Endothelial cell of umbilical vein (primary cell): ENCODE results near the gene TMEM207. TPM values are rescaled to one million over a fixed set of nuclear protein-coding genes. Genes with fewer than 3 reads are reported as not detected.

Experiments
- BruUV-seq: library from RNA; stranded (reverse); fragments of 400-500 nt; replicated peaks from 2 replicates; lab custom pipeline; 2021; lab: Mats Ljungman, UMichigan
- CTCF ChIA-PET: fragments of 300-600, 350-600 bp; sonication (Branson Sonifier 250); formaldehyde crosslinking; loops from one replicate; lab custom pipeline; 2021; ENCODE audit warnings: antibody characterized with exemption, inconsistent platforms; lab: Charles Lee
- POLR2A ChIA-PET: fragments of 300-600, 350-600 bp; sonication (Branson Sonifier 250); formaldehyde crosslinking; loops from one replicate; lab custom pipeline; 2021; ENCODE audit warnings: antibody characterized with exemption, inconsistent platforms; lab: Charles Lee
- DNase-seq: peaks from one replicate; pipeline ENCODE4 v3.0.0-alpha.2; 2011; ENCODE audit warnings: low read depth, low spot score
- FAIRE-seq: peaks from 2 replicates; lab custom pipeline; 2011; peaks lifted over from hg19 to GRCh38; lab: Jason Lieb, UNC
- H2AFZ ChIP-seq: 2 replicates; pipeline ENCODE4 v1.6.0; 2012; ENCODE audit warnings: low read depth, low read length, control low read depth, inconsistent platforms
- H3K27ac ChIP-seq: 2 replicates; pipeline ENCODE4 v1.5.1; 2011; ENCODE audit warnings: low read depth, mild to moderate bottlenecking, control low read depth, low read length, moderate library complexity; ENCODE audit not compliant: insufficient read depth
- H3K27me3 ChIP-seq, 2 experiments: 2 replicates each; pipeline versions ENCODE4 v1.6.0 to v1.6.1; 2011; ENCODE audit warnings: low read length in 2 of 2, mixed read lengths in 1 of 2; ENCODE audit not compliant: control insufficient read depth in 2 of 2, insufficient read depth in 2 of 2
- H3K36me3 ChIP-seq, 2 experiments: 2 replicates in 1 of 2; 3 replicates in 1 of 2; pipeline ENCODE4 v1.5.1; 2011; ENCODE audit warnings: low read length in 2 of 2, mild to moderate bottlenecking in 1 of 2, moderate library complexity in 1 of 2; ENCODE audit not compliant: control insufficient read depth in 2 of 2, insufficient read depth in 2 of 2; ENCODE audit errors: extremely low read depth in 1 of 2
- H3K4me1 ChIP-seq: 3 replicates; pipeline ENCODE4 v1.5.1; 2011; ENCODE audit warnings: mild to moderate bottlenecking, low read length; ENCODE audit not compliant: control insufficient read depth, insufficient read depth; ENCODE audit errors: extremely low read depth
- H3K4me2 ChIP-seq: 2 replicates; pipeline ENCODE4 v1.6.1; 2011; ENCODE audit warnings: low read length, control low read depth, mixed read lengths; ENCODE audit not compliant: insufficient read depth
- H3K4me3 ChIP-seq, 3 experiments: fragments of 200-600 bp in 1 of 3; sonication (generic), shearing (Covaris generic) in 1 of 3; replicated peaks in 1 of 3; 2 replicates each; pipeline ENCODE4 v1.5.1; 2011 to 2016; ENCODE audit warnings: control low read depth in 3 of 3, low read length in 3 of 3, mild to moderate bottlenecking in 2 of 3, inconsistent platforms in 1 of 3, low read depth in 1 of 3, moderate library complexity in 1 of 3; ENCODE audit not compliant: insufficient read depth in 1 of 3
- H3K79me2 ChIP-seq: 2 replicates; pipeline ENCODE4 v1.6.0; 2012; ENCODE audit warnings: low read length, inconsistent platforms; ENCODE audit not compliant: control insufficient read depth, insufficient read depth
- H3K9ac ChIP-seq: replicated peaks from 2 replicates; pipeline ENCODE3; 2011; ENCODE audit warnings: low read length, control low read depth; ENCODE audit not compliant: insufficient read depth; ENCODE audit errors: extremely low read depth
- H3K9me1 ChIP-seq: replicated peaks from 3 replicates; pipeline ENCODE4 v1.6.0; 2011; ENCODE audit warnings: mild to moderate bottlenecking, low read length; ENCODE audit not compliant: control insufficient read depth, insufficient read depth; ENCODE audit errors: extremely low read depth
- H3K9me3 ChIP-seq: replicated peaks from 2 replicates; pipeline ENCODE4 v1.5.1; 2012; ENCODE audit warnings: low read length, inconsistent platforms; ENCODE audit not compliant: control insufficient read depth, insufficient read depth
- H4K20me1 ChIP-seq: replicated peaks from 2 replicates; pipeline ENCODE3; 2011; ENCODE audit warnings: mild to moderate bottlenecking, low read length; ENCODE audit not compliant: control insufficient read depth, insufficient read depth; ENCODE audit errors: extremely low read depth
- CTCF ChIP-seq, 2 donors: IDR thresholded peaks; 1 replicate in 1 of 2; 2 replicates in 1 of 2; pipeline ENCODE4 v1.5.1; 2011; ENCODE audit warnings: low read length in 2 of 2, mild to moderate bottlenecking in 2 of 2, moderate library complexity in 2 of 2, control low read depth in 1 of 2, inconsistent platforms in 1 of 2, low read depth in 1 of 2; ENCODE audit not compliant: insufficient read depth in 1 of 2; ENCODE audit errors: extremely low read depth in 1 of 2
- EZH2 ChIP-seq: IDR thresholded peaks from 2 replicates; pipeline ENCODE4 v1.6.1; 2012; ENCODE audit warnings: borderline replicate concordance, low read depth, mild to moderate bottlenecking, moderate library complexity, low read length, inconsistent platforms; ENCODE audit not compliant: severe bottlenecking
- FOS ChIP-seq: IDR thresholded peaks from 2 replicates; pipeline ENCODE4 v1.6.1; 2011; ENCODE audit warnings: mild to moderate bottlenecking, low read length, moderate library complexity, borderline replicate concordance; ENCODE audit not compliant: insufficient read depth
- GATA2 ChIP-seq: IDR thresholded peaks from 2 replicates; pipeline ENCODE4 v1.7.0; 2011; ENCODE audit warnings: low read depth, mild to moderate bottlenecking, moderate library complexity, mixed read lengths, low read length; ENCODE audit not compliant: insufficient read length, insufficient read depth
- JUN ChIP-seq: IDR thresholded peaks from 2 replicates; pipeline ENCODE4 v1.6.1; 2011; ENCODE audit warnings: borderline replicate concordance, low read depth; ENCODE audit not compliant: insufficient read length, insufficient read depth
- MAX ChIP-seq: IDR thresholded peaks from 2 replicates; pipeline ENCODE4 v1.6.1; 2011; ENCODE audit not compliant: insufficient read depth, insufficient read length
- MYC ChIP-seq: IDR thresholded peaks from one replicate; pipeline ENCODE4 v1.6.1; 2011; ENCODE audit warnings: mild to moderate bottlenecking, low read depth, low read length
- POLR2A ChIP-seq: IDR thresholded peaks from 2 replicates; pipeline ENCODE4 v1.6.1; 2012; ENCODE audit warnings: low read depth, mild to moderate bottlenecking, control low read depth, low read length
- POLR2AphosphoS5 ChIP-seq: IDR thresholded peaks from 2 replicates; pipeline ENCODE4 v1.6.1; 2012; ENCODE audit warnings: low read depth, mild to moderate bottlenecking, control low read depth, low read length, moderate library complexity; ENCODE audit not compliant: insufficient read depth
- dilution Hi-C: fragments of 300-500 bp; cut with MboI; formaldehyde crosslinking; loops from one replicate; pipeline ENCODE4 v1.15.0; 2019; ENCODE audit warnings: low sequenced_read_pairs; ENCODE audit not compliant: extremely low pct_ligation_motif_present
- intact Hi-C: fragments of 100-400 bp; cut with micrococcal nuclease; formaldehyde crosslinking; loops from one replicate; pipeline ENCODE4 v1.10.0; 2022
- polyA plus RNA-seq, 4 experiments: library from polyadenylated mRNA; depleted of rRNA in 3 of 4; stranded (reverse) in 3 of 4; unstranded in 1 of 4; fragments of >200 nt; gene quantifications; 2 replicates each; pipeline versions ENCODE4 v1.2.1 to v1.2.3, GENCODE V29; 2011 to 2012; ENCODE audit warnings: missing spikeins in 1 of 4
- total RNA-seq: library from RNA; stranded (reverse); gene quantifications from 2 replicates; pipeline ENCODE4 v1.2.3, GENCODE V29; 2021

The TMEM207 gene
- total and polyA plus RNA-seq, 2 donors (not counting 3 experiments of a cell fraction or from before 2014, with no cell fraction given): not detected

GRCh38 chr3:190404715-190405114, 45.0 kb downstream of the TMEM207 start:
- Histone ChIP-seq H4K20me1 (no peaks in the 10 kb centered on the region), H3K27ac (no peak overlapping the region), H3K4me1 (peaks cover 13% of the 10 kb centered on the region), H2AFZ (no peak overlapping the region), H3K9me1 (no peaks in the 10 kb centered on the region), H3K27me3 (no peaks in the 10 kb centered on the region), H3K4me2 (no peak overlapping the region), H3K36me3 (no peaks in the 10 kb centered on the region), H3K4me3 (no peak overlapping the region), H3K79me2 (no peaks in the 10 kb centered on the region), H3K9me3 (no peaks in the 10 kb centered on the region), H3K9ac (no peak overlapping the region)
- TF ChIP-seq CTCF (IDR thresholded peaks at IDR 0.05; ENCODE audit: extremely low read depth in 1 of 2, insufficient read depth in 1 of 2, low read depth in 1 of 2, low read length in 2 of 2): no peak
- TF ChIP-seq POLR2A: no peak
- TF ChIP-seq EZH2: no peak
- no peak for TF ChIP-seq POLR2AphosphoS5
- TF ChIP-seq JUN: no peak
- no peak for TF ChIP-seq GATA2
- TF ChIP-seq FOS: no peak
- no peak for TF ChIP-seq MYC
- TF ChIP-seq MAX: no peak
- no peak for FAIRE-seq
- CTCF ChIA-PET: interaction anchor here (0.8 to 4.9 kb wide), 4 partner anchors 9 to 180 kb away, joined by 3 to 17 read pairs (median 5); no protein-coding TSS in a partner anchor
- no TSS peak for BruUV-seq
- intact Hi-C loops: no loop called here
- dilution Hi-C loops: no loop called here
- DNase-seq: no peak
- POLR2A ChIA-PET: no interaction called here
